Panc1 (cell line): ENCODE results near the gene RPS6KA3. TPM values are rescaled to one million over a fixed set of nuclear protein-coding genes. Genes with fewer than 3 reads are reported as not detected.

Experiments used
- ATAC-seq: fragments of 200-7000 bp; cut with Tn5 transposase; 2 replicates; pipeline ENCODE4 v1.9.1; 2020; ENCODE audit warnings: mild to moderate bottlenecking, moderate library complexity
- BruUV-seq: library from RNA; stranded (reverse); fragments of 400-500 nt; replicated peaks from 2 replicates; lab custom pipeline; 2021; lab: Mats Ljungman, UMichigan
- CTCF ChIA-PET: fragments of 300-600 bp; sonication (Branson Sonifier 250); formaldehyde crosslinking; loops from one replicate; lab custom pipeline; 2022; ENCODE audit warnings: antibody characterized with exemption; lab: Charles Lee
- POLR2A ChIA-PET: fragments of 300-600 bp; sonication (Branson Sonifier 250); formaldehyde crosslinking; loops from one replicate; lab custom pipeline; 2022; ENCODE audit warnings: antibody characterized with exemption; lab: Charles Lee
- DNase-seq: peaks from one replicate; pipeline ENCODE4 v3.0.0-alpha.2; 2010; ENCODE audit warnings: low read depth, low spot score
- H3K27ac ChIP-seq: 2 replicates; pipeline ENCODE4 v1.5.1; 2011; ENCODE audit warnings: mild to moderate bottlenecking, low read length, inconsistent platforms
- H3K27me3 ChIP-seq: fragments of 200-500 bp; sonication (Bioruptor generic); 2 replicates; pipeline ENCODE4 v1.6.0; 2014; ENCODE audit warnings: low read length, inconsistent platforms; ENCODE audit not compliant: control insufficient read depth, insufficient read depth
- H3K36me3 ChIP-seq: fragments of 200-500 bp; sonication (Bioruptor generic); 2 replicates; pipeline ENCODE4 v1.5.1; 2014; ENCODE audit warnings: inconsistent platforms, mild to moderate bottlenecking, low read length, moderate library complexity; ENCODE audit not compliant: control insufficient read depth, insufficient read depth
- H3K4me1 ChIP-seq: 2 replicates; pipeline ENCODE4 v1.5.1; 2011; ENCODE audit warnings: inconsistent platforms, mild to moderate bottlenecking, low read length, moderate library complexity; ENCODE audit not compliant: control insufficient read depth, insufficient read depth
- H3K4me3 ChIP-seq, 2 experiments: 2 replicates each; pipeline ENCODE4 v1.5.1; 2011 to 2012; ENCODE audit warnings: low read depth in 2 of 2, low read length in 2 of 2, mild to moderate bottlenecking in 2 of 2, inconsistent platforms in 1 of 2, moderate library complexity in 1 of 2
- H3K9me3 ChIP-seq: fragments of 200-500 bp; sonication (Bioruptor generic); 2 replicates; pipeline ENCODE4 v1.5.1; 2014; ENCODE audit warnings: low read depth, mild to moderate bottlenecking, inconsistent platforms, low read length, moderate library complexity; ENCODE audit not compliant: control insufficient read depth, insufficient read depth
- CTCF ChIP-seq: fragments of 450-650 bp; IDR thresholded peaks from 2 replicates; pipeline ENCODE4 v1.5.1; 2017; ENCODE audit warnings: mild to moderate bottlenecking
- POLR2AphosphoS5 ChIP-seq: IDR thresholded peaks from 2 replicates; pipeline ENCODE4 v1.6.1; 2012; ENCODE audit warnings: mild to moderate bottlenecking, low read depth, low read length, moderate library complexity
- REST ChIP-seq, 2 experiments: IDR thresholded peaks; 2 replicates each; pipeline ENCODE4 v1.6.1; 2011 to 2012; ENCODE audit warnings: low read depth in 2 of 2, control low read depth in 1 of 2, low read length in 1 of 2, mild to moderate bottlenecking in 1 of 2, moderate library complexity in 1 of 2; ENCODE audit not compliant: insufficient read depth in 1 of 2
- SIN3A ChIP-seq: IDR thresholded peaks from 2 replicates; pipeline ENCODE4 v1.6.1; 2012; ENCODE audit warnings: low read depth, mild to moderate bottlenecking, low read length, moderate library complexity, borderline replicate concordance; ENCODE audit not compliant: insufficient read depth
- TCF7L2 ChIP-seq: IDR thresholded peaks from 2 replicates; pipeline ENCODE4 v1.6.1; 2011; ENCODE audit warnings: mild to moderate bottlenecking, low read depth, low read length, inconsistent platforms
- in situ Hi-C: cut with HindIII; loops from 2 replicates; pipeline ENCODE4 v1.10.0; 2016; ENCODE audit warnings: low sequenced_read_pairs, low pct_unique_long_range_greater_than_20kb
- intact Hi-C: fragments of 100-400 bp; cut with micrococcal nuclease; formaldehyde crosslinking; loops from one replicate; pipeline ENCODE4 v1.10.0; 2022; ENCODE audit not compliant: unreplicated experiment
- total RNA-seq: library from RNA; stranded (reverse); gene quantifications from one replicate; pipeline ENCODE4 v1.2.1, GENCODE V29; 2021; ENCODE audit not compliant: unreplicated experiment

RPS6KA3 gene
- total RNA-seq, 1 experiment from 2014 or later = 40.5 TPM

GRCh38 chrX:20212486-20213089, 54.1 kb downstream of the RPS6KA3 start:
- CTCF ChIA-PET = no interaction called here
- no peaks in the 10 kb centered on the region for H3K9me3 ChIP-seq
- POLR2A ChIA-PET = no interaction called here
- H3K27me3 ChIP-seq = no peaks in the 10 kb centered on the region
- DNase-seq (no peak), ATAC-seq (no peak)
- no peak overlapping the region for H3K27ac ChIP-seq
- H3K4me3 ChIP-seq = no peak overlapping the region
- BruUV-seq = no TSS peak
- TF ChIP-seq SIN3A (no peak), POLR2AphosphoS5 (no peak), CTCF (no peak), TCF7L2 (no peak), REST (IDR thresholded peaks at IDR 0.05; ENCODE audit: insufficient read depth in 1 of 2, low read depth in 2 of 2, low read length in 1 of 2) (no peak)
- no peaks in the 10 kb centered on the region for H3K4me1 ChIP-seq
- in situ Hi-C loops (no loop called here), intact Hi-C loops (no loop called here)
- H3K36me3 ChIP-seq = no peaks in the 10 kb centered on the region; the same call in 1 of the 2 replicates

- H3K36me3 ChIP-seq = no peaks in the 10 kb centered on the region; the same call in 1 of the 2 replicates
- H3K4me1 ChIP-seq = no peaks in the 10 kb centered on the region
- BruUV-seq = no TSS peak
- H3K4me3 ChIP-seq = no peak overlapping the region
- no peak for TF ChIP-seq TCF7L2
- TF ChIP-seq REST (IDR thresholded peaks at IDR 0.05; ENCODE audit: insufficient read depth in 1 of 2, low read depth in 2 of 2, low read length in 1 of 2) = no peak
- no peak for TF ChIP-seq POLR2AphosphoS5
- TF ChIP-seq CTCF = no peak
- TF ChIP-seq SIN3A = no peak
- DNase-seq = no peak
- no peaks in the 10 kb centered on the region for H3K27me3 ChIP-seq
- ChIA-PET POLR2A (no interaction called here), CTCF (no interaction called here)
- no peaks in the 10 kb centered on the region for H3K9me3 ChIP-seq
- ATAC-seq = no peak
- in situ Hi-C loops = no loop called here
- intact Hi-C loops = no loop called here
- H3K27ac ChIP-seq = no peak overlapping the region
Observed at GRCh38 chrX:20211261-20211786, 55.4 kb downstream of the RPS6KA3 start.
